ENCODE measurements around the gene WDR46.

DNA sequence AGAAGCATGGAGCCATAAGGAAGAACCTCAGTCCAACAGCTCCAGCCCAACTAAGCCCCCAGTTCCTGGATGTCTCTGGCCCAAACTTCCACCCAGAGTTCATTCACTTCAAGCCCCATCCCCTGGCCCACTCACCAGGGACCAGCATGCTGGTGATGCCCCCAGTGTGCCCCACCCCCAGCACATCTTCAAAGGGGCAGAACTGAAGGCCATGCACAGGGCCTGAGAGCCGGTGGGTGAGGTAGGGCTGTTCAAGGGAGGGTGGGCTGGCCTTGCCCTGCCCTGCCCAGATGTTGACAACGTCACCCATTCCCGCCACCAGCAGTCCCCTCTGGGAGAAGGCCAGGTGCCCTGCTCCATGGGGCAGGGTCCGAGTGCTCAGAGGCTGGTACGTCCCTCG, 8.5 kb downstream of the WDR46 start:
- TF ChIP-seq, protein P1, sequence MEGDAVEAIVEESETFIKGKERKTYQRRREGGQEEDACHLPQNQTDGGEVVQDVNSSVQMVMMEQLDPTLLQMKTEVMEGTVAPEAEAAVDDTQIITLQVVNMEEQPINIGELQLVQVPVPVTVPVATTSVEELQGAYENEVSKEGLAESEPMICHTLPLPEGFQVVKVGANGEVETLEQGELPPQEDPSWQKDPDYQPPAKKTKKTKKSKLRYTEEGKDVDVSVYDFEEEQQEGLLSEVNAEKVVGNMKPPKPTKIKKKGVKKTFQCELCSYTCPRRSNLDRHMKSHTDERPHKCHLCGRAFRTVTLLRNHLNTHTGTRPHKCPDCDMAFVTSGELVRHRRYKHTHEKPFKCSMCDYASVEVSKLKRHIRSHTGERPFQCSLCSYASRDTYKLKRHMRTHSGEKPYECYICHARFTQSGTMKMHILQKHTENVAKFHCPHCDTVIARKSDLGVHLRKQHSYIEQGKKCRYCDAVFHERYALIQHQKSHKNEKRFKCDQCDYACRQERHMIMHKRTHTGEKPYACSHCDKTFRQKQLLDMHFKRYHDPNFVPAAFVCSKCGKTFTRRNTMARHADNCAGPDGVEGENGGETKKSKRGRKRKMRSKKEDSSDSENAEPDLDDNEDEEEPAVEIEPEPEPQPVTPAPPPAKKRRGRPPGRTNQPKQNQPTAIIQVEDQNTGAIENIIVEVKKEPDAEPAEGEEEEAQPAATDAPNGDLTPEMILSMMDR (IDR thresholded peaks at IDR 0.05; ENCODE audit: low read length) = no peak
- TF ChIP-seq EZH2 (IDR thresholded peaks at IDR 0.05; ENCODE audit: borderline replicate concordance, low read length) = no peak
